Ecto neural progenitor cell (in vitro differentiated cells): ENCODE results near the gene GLMP.

Experiments
- DNase-seq: peaks from one replicate; pipeline ENCODE4 v3.0.0-alpha.2; 2018; ENCODE audit warnings: low spot score

Gene GLMP

DNA sequence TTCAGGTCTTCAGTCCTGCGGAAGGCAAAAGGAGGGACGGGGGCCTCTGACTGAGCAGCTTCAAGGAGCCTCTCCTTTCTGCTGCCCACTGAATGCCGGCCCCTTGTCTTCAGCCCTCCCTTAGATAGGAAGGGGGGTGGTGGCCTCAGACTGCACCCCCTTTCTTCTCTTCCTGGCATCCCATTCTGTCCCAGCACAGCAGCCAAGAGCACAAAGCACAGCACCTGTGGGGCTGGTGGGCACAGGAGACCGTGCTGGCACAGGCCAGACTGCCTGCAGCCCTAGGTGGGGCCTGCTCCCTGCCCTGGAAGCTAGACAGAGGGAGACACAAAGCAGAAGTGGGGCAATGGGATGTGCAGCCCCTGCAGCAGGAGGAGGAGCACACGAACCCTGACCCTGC lies 45.9 kb downstream of the GLMP start:
- no peak for DNase-seq

DNA sequence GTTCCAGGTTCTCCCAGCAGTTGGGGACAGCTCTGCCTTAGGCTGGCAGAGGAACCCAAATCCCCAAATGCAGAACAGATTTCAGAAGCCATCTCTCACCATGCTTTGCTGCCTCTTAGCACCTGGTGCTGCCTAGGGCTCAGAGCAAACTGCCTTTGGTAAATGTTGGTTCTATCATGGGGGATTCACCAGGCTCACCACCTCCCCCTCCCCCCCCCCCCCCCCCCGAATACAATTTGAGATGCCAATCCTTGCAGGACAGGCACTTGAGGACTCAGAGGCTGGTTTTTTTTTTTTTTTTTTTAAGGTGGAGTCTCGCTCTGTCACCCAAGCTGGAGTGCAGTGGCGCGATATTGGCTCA lies 47.2 kb downstream of the GLMP start:
- no peak for DNase-seq

DNA sequence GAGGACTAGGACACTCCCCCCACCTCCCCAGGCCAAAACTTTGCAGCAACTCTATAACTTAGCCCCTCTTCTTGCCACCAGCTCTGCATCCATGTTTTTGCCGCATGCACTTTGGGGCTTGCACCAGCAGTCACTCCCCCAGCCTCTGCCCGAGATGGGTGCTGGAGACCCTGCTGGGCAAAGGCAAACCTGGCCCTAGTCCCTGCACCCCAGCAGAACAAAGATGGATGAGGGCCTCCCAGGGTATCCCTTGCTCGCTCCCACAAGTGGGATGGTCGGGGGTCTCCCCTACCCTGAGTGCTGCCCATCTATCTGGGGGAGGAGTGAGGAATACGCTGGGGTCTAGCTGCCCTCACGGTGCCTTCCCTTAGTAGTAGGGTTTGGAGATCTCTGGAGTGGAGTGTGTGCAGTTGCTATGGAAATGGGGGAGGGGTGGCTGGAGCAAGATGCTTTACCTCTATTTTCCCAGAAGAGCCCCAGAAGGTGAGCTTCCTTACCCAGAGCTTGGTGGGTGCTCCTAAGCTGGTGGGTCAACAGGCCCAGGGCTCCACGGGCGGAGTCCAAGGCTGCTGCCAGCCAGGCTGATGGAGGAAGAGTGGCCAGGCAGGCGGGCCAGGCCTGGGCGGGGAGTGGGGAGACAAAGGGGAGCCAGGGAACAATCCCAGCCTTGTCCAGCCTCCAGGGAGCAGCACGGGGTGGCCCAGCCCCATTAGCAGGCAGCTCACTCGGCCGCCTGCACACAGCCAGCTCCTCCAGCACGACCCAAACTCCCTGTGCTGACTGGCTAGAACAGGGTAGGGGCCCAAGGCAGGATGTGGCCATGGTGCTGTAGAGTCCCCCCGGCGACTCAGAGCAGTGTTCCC lies 47.8 kb downstream of the GLMP start, which contains the start of gene PAQR6:
Gene PAQR6 (minus strand): TSS at position 597 of the 863 bp plus-strand sequence. CDS start 1,325 bp downstream, outside the sequence.
- no peak for DNase-seq

DNA sequence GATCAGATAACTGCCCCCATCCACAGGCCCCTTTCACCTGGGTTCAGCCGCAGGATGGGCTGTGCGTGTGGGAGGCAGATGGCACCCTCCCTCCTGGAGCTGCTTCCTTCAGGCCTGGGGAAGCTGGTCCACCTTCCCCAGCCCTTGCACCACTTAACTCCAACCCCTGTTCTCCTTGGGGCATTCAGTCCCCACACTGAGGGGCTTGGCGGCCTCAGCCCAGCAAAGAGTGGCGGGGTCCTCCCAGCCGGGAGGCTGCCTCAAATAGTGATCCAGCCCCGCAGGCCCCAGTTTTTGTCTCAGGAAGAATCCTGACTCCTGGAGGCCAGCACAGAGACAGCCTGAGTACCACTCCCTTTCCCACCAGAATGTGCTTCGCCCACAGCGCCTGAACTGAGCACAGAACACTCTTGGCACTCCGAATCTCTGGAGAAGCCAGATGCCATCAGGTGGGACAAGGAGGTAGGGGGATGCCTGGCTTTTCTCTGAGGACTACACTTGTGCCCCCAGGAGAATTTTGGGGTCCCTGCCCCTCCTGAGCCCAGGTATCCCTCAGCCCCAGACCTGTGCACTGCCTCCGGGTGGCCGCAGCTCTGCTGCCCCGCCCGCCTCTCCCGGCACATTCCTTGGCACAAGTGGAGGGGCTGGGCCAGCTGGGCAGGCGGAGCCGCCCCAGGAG lies 48.6 kb downstream of the GLMP start:
- DNase-seq, result no peak

DNA sequence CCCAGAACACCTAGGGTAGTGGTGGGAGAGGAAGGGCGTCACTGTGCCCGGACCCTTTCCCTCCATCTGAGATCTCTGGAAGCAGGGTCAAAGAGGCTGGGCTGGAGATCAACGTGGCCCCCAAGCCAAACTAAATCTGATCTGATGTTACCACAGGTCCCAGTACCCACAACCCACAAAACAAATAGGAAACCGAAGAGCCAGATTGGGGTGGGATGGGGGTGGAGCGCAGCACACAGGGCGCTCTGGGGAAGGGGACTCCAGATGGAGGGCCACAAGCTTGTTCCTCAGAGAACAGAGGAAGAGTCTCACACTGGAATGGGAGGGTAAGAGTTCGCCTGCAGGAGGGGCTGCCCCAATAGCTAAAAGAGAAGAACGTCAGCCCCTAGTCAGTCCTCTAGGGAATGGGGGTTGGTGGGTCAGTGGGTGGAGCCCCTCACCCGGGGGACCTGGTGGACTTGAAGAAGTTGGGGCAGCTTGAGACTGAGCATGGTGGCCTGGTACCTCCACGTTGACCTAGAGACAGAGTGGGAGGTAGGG lies 49.2 kb downstream of the GLMP start:
- no peak for DNase-seq

DNA sequence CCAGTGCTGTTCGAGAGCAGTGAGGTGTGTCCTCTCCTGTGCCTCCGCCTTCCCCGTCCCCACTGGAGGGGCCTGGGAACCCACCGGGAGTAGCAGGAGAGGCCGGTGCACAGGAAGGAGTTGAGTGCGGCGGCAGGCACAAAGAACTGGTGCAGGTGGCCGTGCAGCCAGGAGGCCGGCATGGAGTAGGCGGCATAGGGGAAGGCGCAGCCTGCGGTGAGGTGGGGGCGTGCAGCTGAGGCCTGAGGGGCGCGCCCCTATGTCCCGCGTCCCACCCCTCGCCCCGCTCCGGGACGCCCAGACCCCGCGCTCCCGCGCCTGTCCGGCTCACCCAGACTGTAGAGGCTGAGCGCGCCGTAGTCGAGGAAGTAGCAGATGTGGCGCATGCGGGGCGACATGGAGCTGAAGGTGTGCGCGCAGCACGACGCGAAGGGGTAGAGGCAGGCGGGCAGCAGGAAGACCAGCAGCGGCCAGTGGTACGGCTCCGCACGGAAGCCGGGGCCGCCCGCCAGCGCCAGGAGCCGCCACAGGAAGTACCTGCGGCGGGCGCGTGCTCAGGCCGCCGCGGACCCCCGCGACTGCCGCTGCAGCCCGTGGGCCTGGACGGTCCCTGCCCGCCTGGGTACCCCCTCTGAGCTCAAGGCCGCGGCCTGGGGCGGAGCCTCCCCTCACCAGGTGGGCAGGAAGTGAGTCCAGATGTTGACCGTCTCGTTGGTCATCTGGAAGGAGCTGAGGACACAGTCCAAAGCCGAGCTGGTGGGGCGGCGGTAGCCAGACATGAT lies 49.8 kb downstream of the GLMP start:
- no peak for DNase-seq

DNA sequence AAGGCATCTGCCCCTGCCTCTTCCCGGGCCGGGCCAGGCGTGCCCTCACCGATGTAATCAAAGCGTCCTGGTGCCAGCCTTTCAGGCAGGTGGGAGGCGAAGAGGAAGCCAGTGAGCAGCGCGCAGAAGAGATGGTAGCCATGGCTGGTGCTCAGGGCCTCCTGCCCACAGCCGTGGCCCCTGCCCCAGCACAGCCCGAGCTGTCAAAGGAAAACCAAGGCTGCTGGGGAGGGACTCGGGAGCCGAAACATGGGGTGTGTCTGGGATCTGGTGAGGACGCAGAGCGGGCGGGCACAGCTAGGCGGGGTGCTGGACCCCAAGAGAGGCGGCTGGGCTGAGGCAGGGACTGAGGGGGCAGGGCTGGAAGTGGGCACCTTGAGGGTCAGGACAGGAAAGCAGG lies 50.8 kb downstream of the GLMP start:
- no peak for DNase-seq

DNA sequence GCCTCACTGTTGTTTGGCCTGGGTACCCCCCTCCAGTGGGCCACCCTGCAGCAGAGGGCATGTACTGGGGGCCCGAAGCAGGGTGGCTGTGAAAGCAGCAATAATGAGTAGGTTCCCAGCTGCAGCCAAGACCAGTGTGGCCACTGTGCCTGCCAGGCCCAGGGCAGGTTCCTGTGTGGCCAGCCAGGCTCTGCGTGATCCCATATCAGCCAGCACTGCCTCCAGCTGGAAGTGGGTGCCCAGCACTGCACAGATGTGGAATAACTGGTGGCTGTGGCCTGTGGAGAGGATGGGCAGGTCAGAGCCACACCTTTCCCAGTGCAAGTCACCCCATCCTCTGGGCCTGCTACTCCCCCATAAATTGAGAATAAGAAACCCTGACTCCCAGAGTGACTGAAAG lies 51.4 kb downstream of the GLMP start:
- no peak for DNase-seq

DNA sequence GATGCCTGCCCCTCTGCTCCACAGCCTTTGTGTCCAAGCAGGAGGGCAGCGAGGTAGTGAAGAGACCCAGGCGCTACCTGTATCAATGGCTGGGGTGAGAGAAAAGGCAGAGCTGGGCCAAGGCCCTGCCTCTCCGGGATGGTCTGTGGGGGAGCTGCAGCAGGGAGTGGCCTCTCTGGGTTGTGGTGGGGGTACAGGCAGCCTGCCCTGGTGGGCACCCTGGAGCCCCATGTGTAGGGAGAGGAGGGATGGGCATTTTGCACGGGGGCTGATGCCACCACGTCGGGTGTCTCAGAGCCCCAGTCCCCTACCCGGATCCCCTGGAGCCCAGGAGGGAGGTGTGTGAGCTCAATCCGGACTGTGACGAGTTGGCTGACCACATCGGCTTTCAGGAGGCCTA lies 52.7 kb downstream of the GLMP start:
- DNase-seq, result no peak
